Tibial nerve (tissue), 4 donors: ENCODE data around the gene CROCC2. TPM values are rescaled to one million over a fixed set of nuclear protein-coding genes. Genes with fewer than 3 reads are reported as not detected.

Source experiments
- DNase-seq, 2 donors: peaks; one replicate each; pipeline ENCODE4 v3.0.0-alpha.2; 2019; ENCODE audit warnings: low spot score in 2 of 2
- H3K27ac ChIP-seq, 4 donors: fragments of 200-600 bp; sonication (generic) in 3 of 4; one replicate each; pipeline ENCODE4 v1.5.1; 2017 to 2019; ENCODE audit warnings: mild to moderate bottlenecking in 1 of 4
- H3K27me3 ChIP-seq, 2 donors: fragments of 200-600 bp; sonication (generic) in 1 of 2; one replicate each; pipeline versions ENCODE4 v1.5.1 to v1.6.0; 2017 to 2019
- H3K36me3 ChIP-seq, 3 donors: fragments of 200-600 bp; sonication (generic); one replicate each; pipeline ENCODE4 v1.5.1; 2018 to 2019
- H3K4me1 ChIP-seq, 4 donors: fragments of 200-600 bp; sonication (generic) in 3 of 4; one replicate each; pipeline ENCODE4 v1.5.1; 2017 to 2019
- H3K4me3 ChIP-seq, 4 donors: fragments of 200-600 bp; sonication (generic) in 3 of 4; one replicate each; pipeline ENCODE4 v1.5.1; 2017 to 2019; ENCODE audit warnings: mild to moderate bottlenecking in 1 of 4, moderate library complexity in 1 of 4
- H3K9me3 ChIP-seq, 4 donors: fragments of 200-600 bp; sonication (generic) in 3 of 4; one replicate each; pipeline ENCODE4 v1.5.1; 2017 to 2019
- CTCF ChIP-seq, 5 experiments: fragments of 200-600 bp in 3 of 5; fragments of 450-650 bp in 2 of 5; sonication (generic) in 3 of 5; IDR thresholded peaks; one replicate each; pipeline ENCODE4 v1.5.1; 2016 to 2019; ENCODE audit warnings: antibody characterized with exemption in 5 of 5, mild to moderate bottlenecking in 3 of 5, moderate library complexity in 2 of 5
- EP300 ChIP-seq, 2 donors: sonication (generic); formaldehyde crosslinking; IDR thresholded peaks; one replicate each; pipeline ENCODE4 v1.6.1; 2017; ENCODE audit warnings: antibody characterized with exemption in 2 of 2, mild to moderate bottlenecking in 1 of 2
- POLR2A ChIP-seq, 2 donors: fragments of 450-650 bp; IDR thresholded peaks; one replicate each; pipeline ENCODE4 v1.6.1; 2017; ENCODE audit warnings: antibody characterized with exemption in 2 of 2, mild to moderate bottlenecking in 2 of 2, moderate library complexity in 2 of 2
- WGBS, 2 donors: methylation state at CpG; one replicate each; pipeline ENCODE4 v1.1.5; 2018; 5-methylcytosine and 5-hydroxymethylcytosine counted together
- total RNA-seq, 4 donors: library from RNA; depleted of rRNA; stranded (reverse); fragments of >200 nt; gene quantifications; one replicate each; pipeline ENCODE4 v1.1.0, GENCODE V29; 2016

Gene CROCC2
- total RNA-seq, 4 donors from 2014 or later = 0.44 to 1.2 TPM; not detected in 2

- no peaks in the 10 kb centered on the region for H3K27me3 ChIP-seq
- no peak overlapping the region for H3K4me3 ChIP-seq
- H3K27ac ChIP-seq = no peak overlapping the region
- H3K36me3 ChIP-seq = peaks cover 0 to 67% (median 0%) of the 10 kb centered on the region in 3 donors
- TF ChIP-seq CTCF (IDR thresholded peaks at IDR 0.05) (no peak), POLR2A (IDR thresholded peaks at IDR 0.05) (no peak)
- WGBS, 2 donors = 88 to 100% methylated on average over 1 to 2 of the region's 2 CpGs
- peaks cover 0 to 29% (median 3%) of the 10 kb centered on the region in 4 donors for H3K4me1 ChIP-seq
- H3K9me3 ChIP-seq = peaks cover 0 to 34% (median 12%) of the 10 kb centered on the region in 4 donors
- no peak for DNase-seq
Measured at GRCh38 chr2:241003369-241003768, 97.2 kb downstream of the CROCC2 start.

GRCh38 chr2:241003830-241004564 lies 97.9 kb downstream of the CROCC2 start:
- DNase-seq = no peak
- 67 to 100% methylated on average over 1 of the region's 1 CpG for WGBS, 2 donors
- peaks cover 0 to 34% (median 12%) of the 10 kb centered on the region in 4 donors for H3K9me3 ChIP-seq
- no peak overlapping the region for H3K27ac ChIP-seq
- TF ChIP-seq POLR2A (IDR thresholded peaks at IDR 0.05) = no peak
- H3K4me3 ChIP-seq = no peak overlapping the region
- no peaks in the 10 kb centered on the region for H3K27me3 ChIP-seq
- peaks cover 0 to 36% (median 3%) of the 10 kb centered on the region in 4 donors for H3K4me1 ChIP-seq
- H3K36me3 ChIP-seq = peaks cover 0 to 67% (median 0%) of the 10 kb centered on the region in 3 donors

GRCh38 chr2:241005569-241005968 lies 99.4 kb downstream of the CROCC2 start:
- DNase-seq = no peak
- Histone ChIP-seq H3K27me3 (no peaks in the 10 kb centered on the region), H3K9me3 (peaks cover 0 to 34% (median 12%) of the 10 kb centered on the region in 4 donors), H3K27ac (no peak overlapping the region), H3K36me3 (peaks cover 0 to 61% (median 0%) of the 10 kb centered on the region in 3 donors), H3K4me3 (no peak overlapping the region), H3K4me1 (peaks cover 0 to 37% (median 12%) of the 10 kb centered on the region in 4 donors)
- 96 to 97% methylated on average over 2 of the region's 2 CpGs for WGBS, 2 donors
- TF ChIP-seq CTCF (IDR thresholded peaks at IDR 0.05) = no peak
- no peak for TF ChIP-seq EP300 (IDR thresholded peaks at IDR 0.05)
- no peak for TF ChIP-seq POLR2A (IDR thresholded peaks at IDR 0.05)

- H3K9me3 ChIP-seq = peaks cover 0 to 34% (median 12%) of the 10 kb centered on the region in 4 donors
- no peaks in the 10 kb centered on the region for H3K27me3 ChIP-seq
- no peak for TF ChIP-seq EP300 (IDR thresholded peaks at IDR 0.05)
- no peak for TF ChIP-seq CTCF (IDR thresholded peaks at IDR 0.05)
- no peak for TF ChIP-seq POLR2A (IDR thresholded peaks at IDR 0.05)
- no peak for DNase-seq
- H3K36me3 ChIP-seq = peaks cover 0 to 52% (median 0%) of the 10 kb centered on the region in 3 donors
- H3K4me1 ChIP-seq = peaks cover 0 to 38% (median 13%) of the 10 kb centered on the region in 4 donors
- H3K4me3 ChIP-seq = no peak overlapping the region
- no peak overlapping the region for H3K27ac ChIP-seq
- WGBS, 2 donors = 86 to 94% methylated on average over 3 of the region's 3 CpGs
Measured at GRCh38 chr2:241006412-241006811, 100.3 kb downstream of the CROCC2 start.

GRCh38 chr2:241007111-241007510 lies 101.0 kb downstream of the CROCC2 start:
- Histone ChIP-seq H3K27ac (no peak overlapping the region), H3K4me3 (no peak overlapping the region), H3K36me3 (peaks cover 0 to 46% (median 0%) of the 10 kb centered on the region in 3 donors), H3K4me1 (peaks cover 0 to 40% (median 13%) of the 10 kb centered on the region in 4 donors), H3K9me3 (peaks cover 0 to 34% (median 12%) of the 10 kb centered on the region in 4 donors), H3K27me3 (no peaks in the 10 kb centered on the region)
- TF ChIP-seq EP300 (IDR thresholded peaks at IDR 0.05) (no peak), CTCF (IDR thresholded peaks at IDR 0.05) (no peak), POLR2A (IDR thresholded peaks at IDR 0.05) (no peak)
- DNase-seq = no peak
- WGBS, 2 donors = 92 to 93% methylated on average over 7 of the region's 7 CpGs
